ENCODE results near the gene ROPN1L. TPM values are rescaled to one million over a fixed set of nuclear protein-coding genes. Genes with fewer than 3 reads are reported as not detected.

The ROPN1L gene
- total and polyA plus RNA-seq, 2 of the 4 experiments (the other 2 are of a cell fraction): 0.34 to 0.36 TPM

DNA sequence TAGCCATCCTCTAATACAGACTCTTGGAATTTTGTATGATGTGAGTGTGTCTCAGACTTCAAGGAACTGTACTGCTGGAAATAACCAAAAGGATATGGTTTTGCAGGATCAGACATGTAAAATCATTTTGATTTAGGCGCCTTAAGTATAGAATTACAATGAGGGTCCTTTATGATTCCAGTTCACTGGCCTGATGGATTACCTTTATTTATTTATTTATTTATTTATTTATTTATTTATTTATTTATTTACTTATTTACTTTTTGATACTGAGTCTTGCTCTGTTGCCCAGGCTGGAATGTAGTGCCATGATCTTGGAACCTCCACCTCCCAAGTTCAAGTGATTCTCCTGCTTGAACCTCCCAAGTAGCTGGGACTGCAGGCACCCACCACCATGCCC lies 37.9 kb upstream of the ROPN1L start:
- no peak overlapping the region for H4K91ac ChIP-seq (ENCODE audit: insufficient read depth, low read depth, low read length)
- intact Hi-C loops (cut with micrococcal nuclease): no loop called here
- no peak overlapping the region for H3K18ac ChIP-seq (ENCODE audit: low read depth, low read length)
- H2BK20ac ChIP-seq (ENCODE audit: low read depth, low read length): no peak overlapping the region
- H2AK5ac ChIP-seq (ENCODE audit: low read depth, low read length): no peak overlapping the region
- no peak for ATAC-seq (ENCODE audit: low read depth)
- H2BK120ac ChIP-seq (ENCODE audit: low read depth, low read length): no peak overlapping the region
- in situ Hi-C loops (cut with MboI; ENCODE audit: low sequenced_read_pairs): no loop called here
- DNase-seq: no peak
- H4K8ac ChIP-seq (ENCODE audit: low read depth in 2 of 2, low read length in 2 of 2): no peak overlapping the region
- H4K5ac ChIP-seq (ENCODE audit: low read depth, low read length): no peak overlapping the region
- H3K4me3 ChIP-seq (ENCODE audit: insufficient read depth, low read depth, low read length): no peak overlapping the region
- 0 out of 2 replicates have a peak, but pooled peaks cover 3% of the 10 kb centered on the region for H4K20me1 ChIP-seq (ENCODE audit: insufficient read depth, low read length)
- H2BK5ac ChIP-seq (ENCODE audit: low read depth, low read length, poor library complexity, severe bottlenecking): no peak overlapping the region
- no peak overlapping the region for H2AK9ac ChIP-seq (replicated peaks; ENCODE audit: low read depth, low read length, poor library complexity)
- no peak overlapping the region for H3K14ac ChIP-seq (replicated peaks; ENCODE audit: low read depth, low read length)
- H3K56ac ChIP-seq (ENCODE audit: extremely low read depth, insufficient read depth, low read length): no peak overlapping the region
- H3K4ac ChIP-seq (ENCODE audit: low read depth, low read length): no peak overlapping the region
- H3K4me2 ChIP-seq (ENCODE audit: low read depth, low read length): no peak overlapping the region
- H3K36me3 ChIP-seq (ENCODE audit: control insufficient read depth, insufficient read depth, low read length): peaks cover 23% of the 10 kb centered on the region
- H3K27me3 ChIP-seq (ENCODE audit: control insufficient read depth, insufficient read depth, low read length): no peaks in the 10 kb centered on the region
- no peak overlapping the region for H3K27ac ChIP-seq (ENCODE audit: insufficient read depth, low read length)
- POLR2A ChIA-PET (ENCODE audit: unreplicated experiment): no interaction called here
- H3K9me1 ChIP-seq (ENCODE audit: insufficient read depth, low read length): peaks cover 4% of the 10 kb centered on the region; the same call in 1 of the 2 replicates
- BruUV-seq (replicated peaks): no TSS peak
- CTCF ChIA-PET: no interaction called here
- TF ChIP-seq MXI1 (IDR thresholded peaks at IDR 0.05; ENCODE audit: borderline replicate concordance, low read depth, low read length) (no peak), MAFK (IDR thresholded peaks at IDR 0.05; ENCODE audit: low read depth, low read length) (no peak)
- TF ChIP-seq, protein P1, sequence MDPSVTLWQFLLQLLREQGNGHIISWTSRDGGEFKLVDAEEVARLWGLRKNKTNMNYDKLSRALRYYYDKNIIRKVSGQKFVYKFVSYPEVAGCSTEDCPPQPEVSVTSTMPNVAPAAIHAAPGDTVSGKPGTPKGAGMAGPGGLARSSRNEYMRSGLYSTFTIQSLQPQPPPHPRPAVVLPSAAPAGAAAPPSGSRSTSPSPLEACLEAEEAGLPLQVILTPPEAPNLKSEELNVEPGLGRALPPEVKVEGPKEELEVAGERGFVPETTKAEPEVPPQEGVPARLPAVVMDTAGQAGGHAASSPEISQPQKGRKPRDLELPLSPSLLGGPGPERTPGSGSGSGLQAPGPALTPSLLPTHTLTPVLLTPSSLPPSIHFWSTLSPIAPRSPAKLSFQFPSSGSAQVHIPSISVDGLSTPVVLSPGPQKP (IDR thresholded peaks at IDR 0.05; ENCODE audit: borderline replicate concordance, low read depth, low read length): no peak
- H3K4me1 ChIP-seq (ENCODE audit: control insufficient read depth, insufficient read depth, low read length): no peaks in the 10 kb centered on the region
- H3K79me1 ChIP-seq (ENCODE audit: low read depth in 1 of 2, low read length in 2 of 2): peaks cover 23 to 40% of the 10 kb centered on the region in 2 experiments
- no peak overlapping the region for H2AFZ ChIP-seq (replicated peaks; ENCODE audit: low read length, poor library complexity)
- no peak overlapping the region for H3K9ac ChIP-seq (ENCODE audit: low read depth, low read length)
- no peak overlapping the region for H3K23ac ChIP-seq (ENCODE audit: low read depth, low read length)
- WGBS, 2 experiments (ENCODE audit: extremely low coverage in 2 of 2, insufficient read length in 1 of 2): no CpG with 5 or more reads among the region's 1 CpG
- no peak overlapping the region for H2BK15ac ChIP-seq (ENCODE audit: low read depth, low read length)
- H3K9me3 ChIP-seq (ENCODE audit: control insufficient read depth, insufficient read depth, low read length): no peaks in the 10 kb centered on the region
- dilution Hi-C loops (cut with HindIII; ENCODE audit: low sequenced_read_pairs, unreplicated experiment): no loop called here
